ENCODE data around the gene RB1. TPM values are rescaled to one million over a fixed set of nuclear protein-coding genes. Genes with fewer than 3 reads are reported as not detected.

RB1 gene
- total RNA-seq, 1 donor from 2014 or later = 26.5 TPM

DNA sequence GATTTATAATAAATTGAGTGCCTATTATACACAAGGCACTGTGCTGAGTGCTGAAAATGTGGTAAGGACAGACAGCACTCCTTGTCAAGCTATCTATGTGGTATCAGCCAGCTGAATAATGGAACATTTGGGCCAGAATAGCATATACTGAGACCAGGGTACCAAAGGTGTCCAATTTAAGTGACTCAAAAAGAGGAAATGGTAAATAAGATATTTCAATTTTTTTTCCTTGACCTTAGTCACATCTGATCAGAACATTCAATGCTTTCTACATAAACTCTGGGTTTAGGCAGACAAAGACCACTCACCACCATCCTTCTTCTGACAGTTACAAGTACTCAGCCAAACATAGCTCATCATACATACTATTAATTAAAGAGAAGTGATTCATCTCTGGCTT lies 186.1 kb downstream of the RB1 start:
- peaks cover 6% of the 10 kb centered on the region for H3K9me3 Mint-ChIP-seq
- DNase-seq (ENCODE audit: low spot score) = no peak
- no peak overlapping the region for H3K4me3 Mint-ChIP-seq
- H3K27ac Mint-ChIP-seq = no peak overlapping the region
- peaks cover 18% of the 10 kb centered on the region for H3K36me3 Mint-ChIP-seq (ENCODE audit: low read depth)
- intact Hi-C loops (cut with micrococcal nuclease) = loop anchor here (5.0 to 10.0 kb wide), 5 partner anchors 45 to 278 kb away; partner anchors contain the start of gene ITM2B
- no peaks in the 10 kb centered on the region for H3K27me3 Mint-ChIP-seq (ENCODE audit: insufficient read depth)
- peaks cover 24% of the 10 kb centered on the region for H3K4me1 Mint-ChIP-seq (ENCODE audit: low read depth)

- Mint-ChIP-seq H3K4me3 (no peak overlapping the region), H3K27ac (no peak overlapping the region), H3K36me3 (ENCODE audit: low read depth) (peaks cover 16% of the 10 kb centered on the region)
These were observed 186.7 kb downstream of the RB1 start for GRCh38 chr13:48490241-48490640.

GRCh38 chr13:48491423-48492095 lies 188.0 kb downstream of the RB1 start:
- no peak overlapping the region for H3K4me3 Mint-ChIP-seq
- H3K27ac Mint-ChIP-seq = peak overlapping the region; percentile 57
- H3K9me3 Mint-ChIP-seq = peaks cover 6% of the 10 kb centered on the region
- DNase-seq (ENCODE audit: low spot score) = no peak
- intact Hi-C loops (cut with micrococcal nuclease) = loop anchor here (1.0 to 10.0 kb wide), 10 partner anchors 14 to 389 kb away; partner anchors contain the start of gene ITM2B
- peaks cover 13% of the 10 kb centered on the region for H3K36me3 Mint-ChIP-seq (ENCODE audit: low read depth)
- peaks cover 33% of the 10 kb centered on the region for H3K4me1 Mint-ChIP-seq (ENCODE audit: low read depth)
- no peaks in the 10 kb centered on the region for H3K27me3 Mint-ChIP-seq (ENCODE audit: insufficient read depth)

More at GRCh38 chr13:48490241-48490640, 186.7 kb downstream of the RB1 start:
- no peak for DNase-seq (ENCODE audit: low spot score)
- Mint-ChIP-seq H3K4me1 (ENCODE audit: low read depth) (peaks cover 29% of the 10 kb centered on the region), H3K9me3 (peaks cover 6% of the 10 kb centered on the region), H3K27me3 (ENCODE audit: insufficient read depth) (no peaks in the 10 kb centered on the region)
- intact Hi-C loops (cut with micrococcal nuclease) = loop anchor here (5.0 to 10.0 kb wide), 5 partner anchors 45 to 277 kb away; partner anchors contain the start of gene ITM2B

DNA sequence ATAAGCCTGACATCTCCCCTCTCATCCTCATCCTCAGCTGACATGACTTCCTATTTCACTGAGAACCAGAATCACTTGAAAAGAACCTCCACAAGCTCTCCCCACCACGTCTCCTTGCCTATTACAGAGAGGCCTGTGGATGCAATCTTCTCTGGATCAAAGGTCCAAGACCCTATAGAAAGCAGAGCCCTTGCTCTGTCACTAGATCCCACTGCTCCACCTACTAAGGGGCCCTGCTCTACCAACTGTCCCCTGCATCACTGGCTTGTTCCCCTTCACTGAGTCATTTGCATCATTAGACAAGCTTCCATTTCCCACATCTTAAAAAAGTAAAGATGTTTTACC lies 188.5 kb downstream of the RB1 start:
- Mint-ChIP-seq H3K36me3 (ENCODE audit: low read depth) (peaks cover 10% of the 10 kb centered on the region), H3K9me3 (peaks cover 6% of the 10 kb centered on the region), H3K27me3 (ENCODE audit: insufficient read depth) (no peaks in the 10 kb centered on the region), H3K4me1 (ENCODE audit: low read depth) (peaks cover 38% of the 10 kb centered on the region), H3K4me3 (no peak overlapping the region), H3K27ac (no peak overlapping the region)
- intact Hi-C loops (cut with micrococcal nuclease) = loop anchor here (1.0 to 10.0 kb wide), 10 partner anchors 13 to 389 kb away; partner anchors contain the start of gene ITM2B
- DNase-seq (ENCODE audit: low spot score) = no peak

DNA sequence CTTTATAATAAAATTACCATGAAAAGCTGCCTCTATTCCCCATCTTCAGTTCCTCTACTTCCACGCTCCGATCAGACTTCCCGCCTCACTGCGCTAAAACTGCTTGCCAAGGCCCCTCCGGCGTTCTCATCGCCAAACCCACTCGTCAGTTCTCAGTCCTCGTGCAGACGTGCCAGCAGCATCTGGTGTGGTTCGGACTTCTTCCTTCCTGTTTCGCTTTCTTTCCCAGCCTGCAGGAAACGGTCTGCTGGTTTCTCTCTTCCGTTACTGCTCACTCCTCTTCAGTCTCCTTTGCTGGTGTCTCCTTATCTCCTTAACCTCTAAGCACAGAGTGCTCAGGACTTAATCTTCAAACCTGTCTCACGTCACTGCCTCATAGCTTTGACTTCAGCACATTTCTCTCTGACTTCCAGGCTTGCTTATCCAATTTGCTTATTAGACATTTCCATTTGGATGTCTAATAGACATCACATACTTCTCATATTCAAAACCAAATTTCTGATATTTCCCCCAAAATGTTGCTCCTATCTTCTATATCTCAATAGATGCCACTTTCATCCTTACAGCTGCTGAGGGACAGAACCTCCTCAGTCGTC lies 189.0 kb downstream of the RB1 start:
- Mint-ChIP-seq H3K4me1 (ENCODE audit: low read depth) (peaks cover 39% of the 10 kb centered on the region), H3K27ac (no peak overlapping the region), H3K4me3 (no peak overlapping the region), H3K9me3 (peaks cover 2% of the 10 kb centered on the region), H3K27me3 (ENCODE audit: insufficient read depth) (no peaks in the 10 kb centered on the region), H3K36me3 (ENCODE audit: low read depth) (peaks cover 8% of the 10 kb centered on the region)
- peak; percentile 68 for DNase-seq (ENCODE audit: low spot score)
- intact Hi-C loops (cut with micrococcal nuclease) = loop anchor here (1.0 to 10.0 kb wide), 10 partner anchors 13 to 388 kb away; partner anchors contain the start of gene ITM2B

DNA sequence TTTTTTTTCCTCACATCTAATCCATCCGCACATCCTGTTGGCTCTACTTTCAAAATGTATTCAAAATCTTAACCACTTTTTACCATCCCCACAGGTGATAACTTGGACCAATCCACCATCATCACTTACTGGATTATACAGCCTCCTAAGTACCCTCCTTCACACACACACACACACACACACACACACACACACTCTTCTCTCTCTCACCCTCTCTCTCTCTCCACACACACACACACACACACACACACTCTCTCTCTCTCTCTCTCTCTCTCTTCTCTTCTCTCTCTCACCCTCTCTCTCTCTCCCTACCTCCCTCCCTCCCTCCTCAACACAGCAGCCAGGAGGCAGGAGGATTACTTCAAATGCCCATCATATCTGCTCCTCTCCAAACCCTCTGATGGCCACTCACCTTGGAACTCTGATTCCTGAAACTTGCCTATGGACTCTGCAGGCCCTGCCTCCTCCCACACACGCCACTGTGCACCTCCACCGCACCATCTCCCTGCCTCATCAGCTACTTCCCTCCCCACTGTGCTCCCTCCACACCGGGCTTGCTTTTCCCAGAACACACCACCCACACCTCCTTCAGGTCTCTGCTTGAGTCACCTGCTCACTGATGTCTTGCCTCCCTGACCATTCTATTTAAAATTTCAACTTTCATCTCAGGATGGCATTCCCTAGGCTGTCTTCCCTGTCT lies 189.7 kb downstream of the RB1 start:
- H3K36me3 Mint-ChIP-seq (ENCODE audit: low read depth) = peaks cover 3% of the 10 kb centered on the region
- H3K27me3 Mint-ChIP-seq (ENCODE audit: insufficient read depth) = no peaks in the 10 kb centered on the region
- no peak overlapping the region for H3K27ac Mint-ChIP-seq
- intact Hi-C loops (cut with micrococcal nuclease) = loop anchor here (2.0 to 10.0 kb wide), 7 partner anchors 48 to 388 kb away; partner anchors contain the start of gene ITM2B
- H3K9me3 Mint-ChIP-seq = no peaks in the 10 kb centered on the region
- DNase-seq (ENCODE audit: low spot score) = no peak
- H3K4me1 Mint-ChIP-seq (ENCODE audit: low read depth) = peaks cover 36% of the 10 kb centered on the region
- H3K4me3 Mint-ChIP-seq = no peak overlapping the region

DNA sequence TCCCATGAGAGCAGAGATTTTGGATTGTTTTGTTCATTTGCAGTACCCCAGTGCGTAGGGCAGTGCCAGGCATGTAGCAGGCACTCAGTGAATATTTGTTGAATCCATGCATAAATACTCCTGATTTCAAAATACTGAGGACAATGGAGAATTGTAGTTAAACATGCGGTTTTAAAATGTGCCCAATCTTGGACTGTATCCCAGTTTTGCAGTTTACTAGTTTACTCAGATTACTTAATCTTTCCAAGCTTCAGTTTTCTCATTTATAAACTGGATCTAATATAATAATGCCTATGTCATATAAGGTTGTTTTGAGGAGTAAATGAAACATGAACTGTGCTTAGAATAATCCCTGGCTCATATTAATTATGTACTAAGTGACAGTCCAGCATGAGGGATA lies 190.3 kb downstream of the RB1 start:
- Mint-ChIP-seq H3K4me1 (ENCODE audit: low read depth) (peaks cover 34% of the 10 kb centered on the region), H3K4me3 (no peak overlapping the region), H3K9me3 (no peaks in the 10 kb centered on the region), H3K27ac (no peak overlapping the region), H3K27me3 (ENCODE audit: insufficient read depth) (no peaks in the 10 kb centered on the region), H3K36me3 (ENCODE audit: low read depth) (peaks cover 5% of the 10 kb centered on the region)
- DNase-seq (ENCODE audit: low spot score) = no peak
- intact Hi-C loops (cut with micrococcal nuclease) = loop anchor here (2.0 to 10.0 kb wide), 7 partner anchors 49 to 387 kb away; partner anchors contain the start of gene ITM2B

GRCh38 chr13:48494874-48495273 lies 191.3 kb downstream of the RB1 start:
- intact Hi-C loops (cut with micrococcal nuclease) = loop anchor here (5.0 to 10.0 kb wide), 5 partner anchors 50 to 272 kb away; partner anchors contain the start of gene ITM2B
- H3K4me3 Mint-ChIP-seq = no peak overlapping the region
- peaks cover 7% of the 10 kb centered on the region for H3K36me3 Mint-ChIP-seq (ENCODE audit: low read depth)
- no peak for DNase-seq (ENCODE audit: low spot score)
- H3K9me3 Mint-ChIP-seq = no peaks in the 10 kb centered on the region
- peaks cover 35% of the 10 kb centered on the region for H3K4me1 Mint-ChIP-seq (ENCODE audit: low read depth)
- H3K27ac Mint-ChIP-seq = no peak overlapping the region
- H3K27me3 Mint-ChIP-seq (ENCODE audit: insufficient read depth) = no peaks in the 10 kb centered on the region

DNA sequence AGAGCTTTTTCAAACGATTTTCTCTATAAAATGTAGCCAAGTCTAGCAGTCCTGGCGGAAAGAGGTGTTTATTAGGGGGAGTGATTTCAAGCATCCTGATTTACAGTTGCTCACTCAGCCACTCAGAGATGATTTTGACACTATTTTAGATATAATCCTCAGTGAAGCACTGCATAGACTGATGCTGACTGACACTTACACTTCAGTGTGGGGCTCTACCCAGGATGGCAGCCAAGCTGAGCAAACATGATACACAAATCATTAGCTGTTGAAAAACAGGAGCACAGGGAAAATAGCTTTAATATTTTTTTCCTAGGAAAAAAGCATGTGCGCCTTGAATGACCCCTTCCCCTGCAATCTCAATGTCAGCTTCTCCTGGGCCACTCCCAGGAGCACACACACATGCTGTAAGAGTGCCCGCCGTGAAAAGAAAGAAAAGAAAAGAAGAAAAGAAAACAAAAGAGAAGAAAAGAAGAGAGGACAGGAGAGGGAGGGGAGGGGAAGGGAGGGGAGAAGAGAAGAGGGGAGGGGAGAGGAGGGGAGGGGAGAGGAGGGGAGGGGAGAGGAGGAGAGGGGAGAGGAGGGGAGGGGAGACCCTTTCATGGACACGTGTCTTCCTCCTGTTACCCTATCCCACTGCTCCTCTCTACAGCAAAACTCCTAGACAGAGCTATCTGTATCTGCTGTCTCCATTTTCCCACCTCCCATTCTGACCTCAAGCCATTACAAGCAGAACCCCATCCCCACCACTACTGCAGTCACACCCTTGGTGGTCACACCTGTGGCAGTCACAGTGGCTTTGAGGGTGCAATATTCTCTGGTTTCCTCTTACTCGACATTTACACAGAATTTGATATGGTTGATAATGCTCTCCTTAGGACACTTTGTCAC lies 193.0 kb downstream of the RB1 start:
- Mint-ChIP-seq H3K27ac (peak overlapping the region; percentile 61), H3K36me3 (ENCODE audit: low read depth) (peaks cover 10% of the 10 kb centered on the region), H3K27me3 (ENCODE audit: insufficient read depth) (no peaks in the 10 kb centered on the region), H3K4me1 (ENCODE audit: low read depth) (peaks cover 47% of the 10 kb centered on the region), H3K4me3 (peak overlapping the region; percentile 51), H3K9me3 (no peaks in the 10 kb centered on the region)
- intact Hi-C loops (cut with micrococcal nuclease) = loop anchor here (10.0 kb wide), 1 partner anchor 52 kb away; no protein-coding TSS in a partner anchor
- peak; percentile 41 for DNase-seq (ENCODE audit: low spot score)

- no peak overlapping the region for H3K27ac Mint-ChIP-seq
- H3K9me3 Mint-ChIP-seq = no peaks in the 10 kb centered on the region
- H3K4me1 Mint-ChIP-seq (ENCODE audit: low read depth) = peaks cover 52% of the 10 kb centered on the region
- no peak for DNase-seq (ENCODE audit: low spot score)
- H3K4me3 Mint-ChIP-seq = no peak overlapping the region
- H3K36me3 Mint-ChIP-seq (ENCODE audit: low read depth) = peaks cover 10% of the 10 kb centered on the region
- intact Hi-C loops (cut with micrococcal nuclease) = loop anchor here (10.0 kb wide), 1 partner anchor 53 kb away; no protein-coding TSS in a partner anchor
- H3K27me3 Mint-ChIP-seq (ENCODE audit: insufficient read depth) = no peaks in the 10 kb centered on the region
These were observed 194.1 kb downstream of the RB1 start for GRCh38 chr13:48497669-48498068.

GRCh38 chr13:48500652-48501197 lies 197.2 kb downstream of the RB1 start:
- Mint-ChIP-seq H3K36me3 (ENCODE audit: low read depth) (peaks cover 13% of the 10 kb centered on the region), H3K4me1 (ENCODE audit: low read depth) (peaks cover 70% of the 10 kb centered on the region), H3K27me3 (ENCODE audit: insufficient read depth) (no peaks in the 10 kb centered on the region), H3K27ac (no peak overlapping the region), H3K9me3 (no peaks in the 10 kb centered on the region), H3K4me3 (no peak overlapping the region)
- DNase-seq (ENCODE audit: low spot score) = no peak
- intact Hi-C loops (cut with micrococcal nuclease) = no loop called here

- Mint-ChIP-seq H3K9me3 (no peaks in the 10 kb centered on the region), H3K27ac (no peak overlapping the region), H3K36me3 (ENCODE audit: low read depth) (peaks cover 17% of the 10 kb centered on the region), H3K27me3 (ENCODE audit: insufficient read depth) (no peaks in the 10 kb centered on the region), H3K4me3 (no peak overlapping the region), H3K4me1 (ENCODE audit: low read depth) (peaks cover 73% of the 10 kb centered on the region)
- intact Hi-C loops (cut with micrococcal nuclease) = no loop called here
- no peak for DNase-seq (ENCODE audit: low spot score)
These were observed 198.2 kb downstream of the RB1 start for GRCh38 chr13:48501705-48502104.

All from activated T-helper 1 cell treated with anti-CD3 and anti-CD28 coated beads, Interleukin-12 subunit alpha, Interleukin-12 subunit beta, Interleukin-2, Interleukin-4 antibody, amounts not matched to agents 30 ng/mL and 10 ng/mL and 1 ng/mL, durations not matched to agents 14 hours and 24 hours and 36 hours (primary cell).